Parathyroid adenoma (tissue), 2 donors: ENCODE measurements around the gene FKBP3.

Source experiments
- H2AFZ ChIP-seq: fragments of 300-600 bp; sonication (generic); one replicate; pipeline ENCODE4 v1.7.0; 2017; ENCODE audit warnings: antibody characterized with exemption, mild to moderate bottlenecking
- H3K27ac ChIP-seq: fragments of 300-600 bp; sonication (generic); one replicate; pipeline ENCODE4 v1.7.0; 2017
- H3K27me3 ChIP-seq: fragments of 300-600 bp; sonication (generic); one replicate; pipeline ENCODE4 v1.7.0; 2017; ENCODE audit warnings: low read length; ENCODE audit not compliant: control insufficient read depth, insufficient read depth
- H3K36me3 ChIP-seq: fragments of 300-600 bp; sonication (generic); one replicate; pipeline ENCODE4 v1.7.0; 2017; ENCODE audit warnings: low read length; ENCODE audit not compliant: control insufficient read depth, insufficient read depth
- H3K4me1 ChIP-seq: fragments of 300-600 bp; sonication (generic); one replicate; pipeline ENCODE4 v1.7.0; 2017; ENCODE audit warnings: control low read depth
- H3K4me2 ChIP-seq: fragments of 300-600 bp; sonication (generic); one replicate; pipeline ENCODE4 v1.7.0; 2017; ENCODE audit warnings: low read length
- H3K4me3 ChIP-seq: fragments of 300-600 bp; sonication (generic); one replicate; pipeline ENCODE4 v1.7.0; 2017; ENCODE audit warnings: low read depth, low read length
- H3K79me2 ChIP-seq: fragments of 300-600 bp; sonication (generic); one replicate; pipeline ENCODE4 v1.7.0; 2017; ENCODE audit warnings: control low read depth
- H3K9ac ChIP-seq: fragments of 300-600 bp; sonication (generic); one replicate; pipeline ENCODE4 v1.7.0; 2017; ENCODE audit warnings: mild to moderate bottlenecking
- H3K9me3 ChIP-seq: fragments of 300-600 bp; sonication (generic); one replicate; pipeline ENCODE4 v1.7.0; 2017; ENCODE audit warnings: low read length; ENCODE audit not compliant: control insufficient read depth
- TF ChIP-seq, protein P1 (sequence below): fragments of 300-600 bp; sonication (generic); IDR thresholded peaks from one replicate; pipeline ENCODE4 v1.7.0; 2017; ENCODE audit warnings: antibody characterized with exemption, mild to moderate bottlenecking
- donor health status: primary hyperparathyroidism.

The FKBP3 gene

DNA sequence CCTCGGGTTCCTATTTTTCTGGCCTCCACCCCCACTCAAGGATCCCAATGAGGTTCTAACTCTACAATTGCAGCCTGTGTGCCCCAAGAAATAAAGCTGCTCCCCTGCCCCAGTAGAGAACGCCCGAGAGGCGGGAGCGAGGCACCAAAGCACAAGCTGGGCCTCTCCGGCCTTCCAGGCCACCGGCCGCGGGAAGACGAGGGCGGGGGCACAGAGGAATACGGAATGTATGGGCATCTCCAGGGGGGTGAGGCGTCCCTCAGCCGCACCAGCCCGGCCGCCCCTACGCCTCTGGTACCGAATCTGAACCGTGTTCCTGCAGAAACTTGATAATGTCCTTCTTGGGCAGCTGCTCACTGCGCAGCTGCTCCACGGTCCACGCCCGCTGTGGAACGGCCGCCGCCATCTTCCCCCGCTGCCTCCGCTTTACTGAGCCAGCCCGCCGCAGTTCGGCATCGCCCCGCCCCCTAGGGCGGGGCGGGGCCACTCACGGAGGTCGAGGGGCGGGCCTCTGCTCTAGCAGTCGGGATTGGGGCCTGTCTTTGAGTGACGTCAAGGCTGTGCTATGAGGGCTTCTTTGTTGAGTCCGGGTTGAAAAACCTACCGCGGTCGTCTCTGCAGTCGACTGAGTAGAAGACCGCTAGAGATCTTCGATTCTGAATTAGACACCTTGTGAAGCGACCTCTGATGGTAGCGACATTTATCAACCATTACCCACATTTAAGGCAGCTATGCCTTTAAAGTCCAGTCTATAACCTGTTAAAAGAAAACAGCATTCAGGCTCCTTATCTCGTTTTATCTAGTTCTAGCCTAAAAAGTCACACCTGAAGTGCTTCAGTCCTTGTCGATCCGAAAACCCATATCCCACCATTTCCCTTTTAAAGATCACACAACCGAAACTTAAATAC is at the start of gene FKBP3:
FKBP3 (minus strand) TSS at position 431 of the 908 bp plus-strand sequence; CDS start at position 406, 25 bp downstream.
- Histone ChIP-seq H3K4me1 (no peaks in the 10 kb centered on the region), H3K9ac (peak within 1 kb of the TSS; percentile 4), H3K27ac (peak within 1 kb of the TSS; percentile 87), H3K4me3 (peak within 1 kb of the TSS; percentile 90), H3K27me3 (no peaks in the 10 kb centered on the region), H2AFZ (peak within 1 kb of the TSS; percentile 85), H3K4me2 (peak within 1 kb of the TSS; percentile 95), H3K79me2 (peaks cover 10% of the 10 kb centered on the region), H3K36me3 (no peaks in the 10 kb centered on the region), H3K9me3 (no peaks in the 10 kb centered on the region)
- TF ChIP-seq, protein P1, sequence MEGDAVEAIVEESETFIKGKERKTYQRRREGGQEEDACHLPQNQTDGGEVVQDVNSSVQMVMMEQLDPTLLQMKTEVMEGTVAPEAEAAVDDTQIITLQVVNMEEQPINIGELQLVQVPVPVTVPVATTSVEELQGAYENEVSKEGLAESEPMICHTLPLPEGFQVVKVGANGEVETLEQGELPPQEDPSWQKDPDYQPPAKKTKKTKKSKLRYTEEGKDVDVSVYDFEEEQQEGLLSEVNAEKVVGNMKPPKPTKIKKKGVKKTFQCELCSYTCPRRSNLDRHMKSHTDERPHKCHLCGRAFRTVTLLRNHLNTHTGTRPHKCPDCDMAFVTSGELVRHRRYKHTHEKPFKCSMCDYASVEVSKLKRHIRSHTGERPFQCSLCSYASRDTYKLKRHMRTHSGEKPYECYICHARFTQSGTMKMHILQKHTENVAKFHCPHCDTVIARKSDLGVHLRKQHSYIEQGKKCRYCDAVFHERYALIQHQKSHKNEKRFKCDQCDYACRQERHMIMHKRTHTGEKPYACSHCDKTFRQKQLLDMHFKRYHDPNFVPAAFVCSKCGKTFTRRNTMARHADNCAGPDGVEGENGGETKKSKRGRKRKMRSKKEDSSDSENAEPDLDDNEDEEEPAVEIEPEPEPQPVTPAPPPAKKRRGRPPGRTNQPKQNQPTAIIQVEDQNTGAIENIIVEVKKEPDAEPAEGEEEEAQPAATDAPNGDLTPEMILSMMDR, result peak; percentile 29

DNA sequence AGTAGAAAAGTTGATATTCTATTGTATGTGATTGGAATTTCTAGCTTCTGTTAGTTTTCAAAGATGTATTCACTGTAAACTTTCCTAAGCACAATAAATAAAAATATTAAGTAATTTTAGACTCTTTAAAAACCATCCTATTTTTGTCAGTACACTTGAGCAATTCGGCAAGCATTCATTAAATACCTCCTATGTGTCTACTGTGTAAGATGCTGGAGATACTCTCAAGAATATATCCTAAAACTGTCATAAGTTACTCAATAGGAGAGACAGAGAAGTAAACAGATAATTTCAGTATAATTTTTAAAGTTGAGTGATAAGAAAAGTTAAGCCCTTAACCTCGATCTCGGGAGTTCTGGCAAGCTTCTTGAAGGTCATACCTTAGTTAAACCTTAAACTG is 47.5 kb upstream of the FKBP3 start:
- no peak overlapping the region for H3K4me2 ChIP-seq
- H3K9me3 ChIP-seq, result no peaks in the 10 kb centered on the region
- no peak overlapping the region for H3K27ac ChIP-seq
- TF ChIP-seq, protein P1, result no peak
- H3K36me3 ChIP-seq, result no peaks in the 10 kb centered on the region
- H3K79me2 ChIP-seq, result no peaks in the 10 kb centered on the region
- H3K27me3 ChIP-seq, result no peaks in the 10 kb centered on the region
- H2AFZ ChIP-seq, result no peak overlapping the region
- H3K9ac ChIP-seq, result no peak overlapping the region
- no peak overlapping the region for H3K4me3 ChIP-seq
- H3K4me1 ChIP-seq, result no peaks in the 10 kb centered on the region

DNA sequence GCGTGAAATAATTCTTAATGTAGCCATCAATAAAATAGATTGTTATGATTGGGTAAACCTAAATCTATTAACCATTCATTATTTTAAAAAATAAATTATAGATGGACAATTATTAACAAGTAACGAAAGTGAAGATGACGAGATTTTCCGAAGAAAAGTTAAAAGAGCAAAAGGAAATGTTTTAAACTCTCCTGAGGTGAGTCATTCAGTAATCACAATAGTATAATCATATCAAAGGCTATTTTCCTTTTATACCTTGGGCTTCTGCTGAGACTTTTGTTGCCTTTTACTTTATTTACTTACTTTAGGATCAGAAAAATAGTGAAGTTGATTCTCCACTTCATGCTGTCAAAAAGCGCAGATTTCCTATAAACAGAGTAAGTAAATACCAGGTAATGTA is 47.0 kb upstream of the FKBP3 start:
- TF ChIP-seq, protein P1, result no peak
- H3K4me1 ChIP-seq, result no peaks in the 10 kb centered on the region
- no peaks in the 10 kb centered on the region for H3K27me3 ChIP-seq
- H3K9ac ChIP-seq, result no peak overlapping the region
- H3K9me3 ChIP-seq, result no peaks in the 10 kb centered on the region
- no peaks in the 10 kb centered on the region for H3K36me3 ChIP-seq
- H3K4me2 ChIP-seq, result no peak overlapping the region
- H3K4me3 ChIP-seq, result no peak overlapping the region
- no peak overlapping the region for H2AFZ ChIP-seq
- no peaks in the 10 kb centered on the region for H3K79me2 ChIP-seq
- no peak overlapping the region for H3K27ac ChIP-seq

DNA sequence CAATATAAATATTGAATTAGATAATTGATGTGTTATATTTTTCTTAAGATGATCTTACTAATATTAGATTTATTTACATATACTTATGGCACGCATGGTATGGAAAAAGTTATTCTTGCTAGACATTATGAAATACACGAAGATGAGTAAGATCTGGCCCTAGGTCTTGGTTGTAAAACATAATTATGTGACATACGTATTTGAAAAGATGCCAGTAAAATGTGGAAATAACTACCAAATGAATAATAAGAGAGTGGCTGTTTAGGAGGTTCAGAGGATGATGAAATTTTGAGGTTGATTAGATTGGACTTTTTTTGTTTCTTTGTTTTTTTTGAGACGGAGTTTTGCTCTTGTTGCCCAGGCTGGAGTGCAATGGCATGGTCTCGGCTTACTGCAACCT is 42.8 kb upstream of the FKBP3 start:
- Histone ChIP-seq H2AFZ (no peak overlapping the region), H3K4me1 (no peaks in the 10 kb centered on the region), H3K4me3 (no peak overlapping the region), H3K79me2 (no peaks in the 10 kb centered on the region), H3K36me3 (no peaks in the 10 kb centered on the region), H3K9ac (no peak overlapping the region), H3K27ac (no peak overlapping the region), H3K27me3 (no peaks in the 10 kb centered on the region), H3K9me3 (no peaks in the 10 kb centered on the region), H3K4me2 (no peak overlapping the region)
- TF ChIP-seq, protein P1, result no peak
